ENCODE measurements around the gene LLGL2. TPM values are rescaled to one million over a fixed set of nuclear protein-coding genes. Genes with fewer than 3 reads are reported as not detected.

LLGL2 gene
- total RNA-seq, 1 experiment from 2014 or later = 19.8 TPM

- peaks cover 17% of the 10 kb centered on the region for H3K27me3 Mint-ChIP-seq (ENCODE audit: insufficient read depth, unreplicated experiment)
- H3K9me3 Mint-ChIP-seq (ENCODE audit: unreplicated experiment) = no peaks in the 10 kb centered on the region
- no peak for TF ChIP-seq CTCF (IDR thresholded peaks at IDR 0.05; ENCODE audit: unreplicated experiment)
- intact Hi-C loops (cut with micrococcal nuclease) = no loop called here
- ChIA-PET CTCF (interaction anchor here (1.0 to 3.4 kb wide), 5 partner anchors 11 to 129 kb away, joined by 3 to 24 read pairs (median 6); partner anchors contain the start of gene SMIM5), POLR2A (interaction anchor here (0.5 to 2.6 kb wide), 4 partner anchors 8 to 629 kb away, joined by 3 to 13 read pairs (median 4); partner anchors contain the start of gene SMIM5)
- DNase-seq (ENCODE audit: unreplicated experiment) = no peak
- H3K36me3 Mint-ChIP-seq (ENCODE audit: insufficient read depth, unreplicated experiment) = no peaks in the 10 kb centered on the region
- no peak overlapping the region for H3K27ac Mint-ChIP-seq (ENCODE audit: low read depth, unreplicated experiment)
- no peak overlapping the region for H3K4me3 Mint-ChIP-seq (ENCODE audit: unreplicated experiment)
- no TSS peak for BruUV-seq (replicated peaks)
- no peaks in the 10 kb centered on the region for H3K4me1 Mint-ChIP-seq (ENCODE audit: insufficient read depth, unreplicated experiment)
Observed at GRCh38 chr17:75621489-75621888, 96.0 kb downstream of the LLGL2 start.

- no peak overlapping the region for H3K4me3 Mint-ChIP-seq (ENCODE audit: unreplicated experiment)
- peaks cover 17% of the 10 kb centered on the region for H3K27me3 Mint-ChIP-seq (ENCODE audit: insufficient read depth, unreplicated experiment)
- POLR2A ChIA-PET = interaction anchor here (0.9 to 1.0 kb wide), 2 partner anchors 8 to 14 kb away, joined by 4 read pairs; no protein-coding TSS in a partner anchor
- intact Hi-C loops (cut with micrococcal nuclease) = no loop called here
- DNase-seq (ENCODE audit: unreplicated experiment) = no peak
- no peak for TF ChIP-seq CTCF (IDR thresholded peaks at IDR 0.05; ENCODE audit: unreplicated experiment)
- no peaks in the 10 kb centered on the region for H3K4me1 Mint-ChIP-seq (ENCODE audit: insufficient read depth, unreplicated experiment)
- no peak overlapping the region for H3K27ac Mint-ChIP-seq (ENCODE audit: low read depth, unreplicated experiment)
- CTCF ChIA-PET = interaction anchor here (1.0 to 3.4 kb wide), 3 partner anchors 11 to 128 kb away, joined by 3 to 24 read pairs (median 6); partner anchors contain the start of gene SMIM5
- BruUV-seq (replicated peaks) = no TSS peak
- H3K36me3 Mint-ChIP-seq (ENCODE audit: insufficient read depth, unreplicated experiment) = no peaks in the 10 kb centered on the region
- H3K9me3 Mint-ChIP-seq (ENCODE audit: unreplicated experiment) = no peaks in the 10 kb centered on the region
Observed at GRCh38 chr17:75622076-75622475, 96.6 kb downstream of the LLGL2 start.

GRCh38 chr17:75622771-75623273 is 97.3 kb downstream of the LLGL2 start:
- no peaks in the 10 kb centered on the region for H3K36me3 Mint-ChIP-seq (ENCODE audit: insufficient read depth, unreplicated experiment)
- ChIA-PET POLR2A (interaction anchor here (2.9 kb wide), 1 partner anchor 11 kb away, joined by 15 read pairs; the partner anchor contains the start of gene SMIM5), CTCF (interaction anchor here (1.8 to 3.2 kb wide), 2 partner anchors 11 to 21 kb away, joined by 6 to 27 read pairs; partner anchors contain the start of gene SMIM5)
- intact Hi-C loops (cut with micrococcal nuclease) = no loop called here
- no peak for DNase-seq (ENCODE audit: unreplicated experiment)
- BruUV-seq (replicated peaks) = no TSS peak
- no peak overlapping the region for H3K4me3 Mint-ChIP-seq (ENCODE audit: unreplicated experiment)
- H3K27me3 Mint-ChIP-seq (ENCODE audit: insufficient read depth, unreplicated experiment) = peaks cover 17% of the 10 kb centered on the region
- H3K4me1 Mint-ChIP-seq (ENCODE audit: insufficient read depth, unreplicated experiment) = no peaks in the 10 kb centered on the region
- no peak overlapping the region for H3K27ac Mint-ChIP-seq (ENCODE audit: low read depth, unreplicated experiment)
- TF ChIP-seq CTCF (IDR thresholded peaks at IDR 0.05; ENCODE audit: unreplicated experiment) = no peak
- H3K9me3 Mint-ChIP-seq (ENCODE audit: unreplicated experiment) = no peaks in the 10 kb centered on the region

GRCh38 chr17:75623386-75623785 is 97.9 kb downstream of the LLGL2 start:
- no peak overlapping the region for H3K27ac Mint-ChIP-seq (ENCODE audit: low read depth, unreplicated experiment)
- H3K4me3 Mint-ChIP-seq (ENCODE audit: unreplicated experiment) = no peak overlapping the region
- ChIA-PET POLR2A (interaction anchor here (0.6 to 2.9 kb wide), 3 partner anchors 10 to 45 kb away, joined by 3 to 15 read pairs (median 4); partner anchors contain the start of gene SMIM5), CTCF (interaction anchor here (0.6 to 3.2 kb wide), 2 partner anchors 10 to 116 kb away, joined by 3 to 27 read pairs; partner anchors contain the start of gene SMIM5)
- no peak for DNase-seq (ENCODE audit: unreplicated experiment)
- H3K4me1 Mint-ChIP-seq (ENCODE audit: insufficient read depth, unreplicated experiment) = no peaks in the 10 kb centered on the region
- H3K27me3 Mint-ChIP-seq (ENCODE audit: insufficient read depth, unreplicated experiment) = peaks cover 17% of the 10 kb centered on the region
- TF ChIP-seq CTCF (IDR thresholded peaks at IDR 0.05; ENCODE audit: unreplicated experiment) = no peak
- no peaks in the 10 kb centered on the region for H3K36me3 Mint-ChIP-seq (ENCODE audit: insufficient read depth, unreplicated experiment)
- H3K9me3 Mint-ChIP-seq (ENCODE audit: unreplicated experiment) = no peaks in the 10 kb centered on the region
- BruUV-seq (replicated peaks) = no TSS peak
- intact Hi-C loops (cut with micrococcal nuclease) = no loop called here
